Kidney tubule cell (primary cell): ENCODE measurements around the gene MYO1D.

Experiments
- DNase-seq: peaks from one replicate; pipeline ENCODE4 v3.0.0-alpha.2; 2018; ENCODE audit warnings: low spot score

MYO1D gene

DNA sequence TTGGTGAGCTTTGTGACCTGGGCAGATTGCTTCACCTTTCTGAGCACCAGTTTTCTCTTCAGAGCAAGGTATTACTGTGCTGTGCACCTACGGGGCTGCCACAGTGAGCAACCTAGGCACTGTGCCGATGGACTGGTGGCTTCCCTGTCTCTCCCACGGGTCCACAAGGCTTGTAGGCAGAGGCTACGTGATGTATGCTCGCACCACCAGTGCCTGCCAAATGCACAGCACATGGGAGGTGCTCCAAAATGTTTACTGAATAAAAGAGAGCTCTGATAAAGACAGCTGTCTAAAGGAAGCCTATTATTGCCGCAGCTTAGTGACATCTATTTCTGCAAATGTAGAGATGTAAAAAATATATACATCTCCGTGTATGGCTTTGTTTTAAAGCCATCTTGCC is 251.0 kb downstream of the MYO1D start:
- DNase-seq, result no peak

DNA sequence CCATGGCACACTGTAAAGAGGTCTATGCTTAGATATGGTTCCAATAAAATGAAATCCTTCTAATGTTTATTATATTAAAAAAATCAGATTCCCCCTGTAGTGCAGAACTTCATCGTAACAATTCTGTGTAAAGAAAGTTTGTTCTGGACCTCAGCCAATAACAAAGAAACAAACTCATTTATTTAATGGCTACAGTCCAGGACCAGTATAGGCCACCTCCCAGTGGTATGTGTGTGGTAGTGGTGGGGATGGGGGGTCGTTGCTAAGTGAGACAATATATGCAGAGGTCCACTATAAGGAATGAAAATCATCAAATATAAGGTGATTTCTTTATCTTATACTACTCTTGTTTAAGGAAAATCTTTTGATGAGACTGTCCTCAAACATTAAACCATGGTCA is 253.7 kb downstream of the MYO1D start:
- no peak for DNase-seq

DNA sequence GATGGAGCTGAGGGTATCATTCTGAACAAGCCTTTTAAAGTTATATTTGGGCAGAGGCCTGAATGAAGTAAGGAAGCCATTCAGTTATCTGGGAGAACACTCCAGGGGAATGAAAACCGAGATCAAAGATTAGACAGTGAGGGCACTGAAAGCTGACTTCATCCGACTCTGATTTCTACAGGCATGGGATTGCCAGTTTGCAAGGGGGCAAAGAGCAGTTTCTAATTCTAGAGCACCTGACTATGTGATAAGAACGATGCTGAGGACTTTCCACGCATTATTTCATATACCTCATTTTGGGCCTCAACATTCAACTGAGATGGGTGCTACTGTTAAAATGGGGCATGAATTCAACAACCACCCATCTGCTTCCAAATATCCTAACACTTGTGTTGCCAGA is 254.4 kb downstream of the MYO1D start:
- DNase-seq, result no peak

DNA sequence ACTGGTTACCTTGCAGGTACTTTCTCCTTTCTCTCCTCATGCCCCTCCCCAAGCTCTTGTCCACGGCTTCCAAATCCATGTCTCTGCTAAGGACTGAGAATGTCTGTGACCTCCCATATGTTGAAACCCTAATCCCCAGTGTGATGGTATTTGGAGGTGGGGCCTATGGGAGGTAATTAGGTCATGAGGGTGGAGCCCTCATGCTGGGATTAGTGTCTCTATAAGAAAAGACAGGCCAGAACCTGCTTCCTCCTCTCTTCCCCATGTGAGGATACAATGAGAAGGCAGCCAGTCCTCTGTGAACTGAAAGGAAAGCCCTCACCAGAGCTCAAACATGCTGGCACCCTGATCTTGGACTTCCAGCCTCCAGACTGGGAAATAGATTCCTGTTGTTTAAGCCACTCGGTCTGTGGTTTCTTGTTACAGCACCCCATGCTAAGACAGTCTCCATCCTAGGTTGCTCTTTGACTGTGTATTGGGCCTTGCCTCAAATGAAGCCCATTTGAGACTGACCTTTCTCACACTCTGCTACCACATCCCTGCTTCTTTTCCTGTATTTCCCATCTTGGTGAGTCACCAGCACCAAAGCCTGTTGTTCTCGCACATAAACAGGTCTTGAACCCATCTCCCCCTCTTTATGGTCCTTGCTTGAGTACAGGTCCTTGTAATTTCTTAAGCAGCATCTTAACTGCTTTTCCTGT is 255.2 kb downstream of the MYO1D start:
- DNase-seq, result no peak

DNA sequence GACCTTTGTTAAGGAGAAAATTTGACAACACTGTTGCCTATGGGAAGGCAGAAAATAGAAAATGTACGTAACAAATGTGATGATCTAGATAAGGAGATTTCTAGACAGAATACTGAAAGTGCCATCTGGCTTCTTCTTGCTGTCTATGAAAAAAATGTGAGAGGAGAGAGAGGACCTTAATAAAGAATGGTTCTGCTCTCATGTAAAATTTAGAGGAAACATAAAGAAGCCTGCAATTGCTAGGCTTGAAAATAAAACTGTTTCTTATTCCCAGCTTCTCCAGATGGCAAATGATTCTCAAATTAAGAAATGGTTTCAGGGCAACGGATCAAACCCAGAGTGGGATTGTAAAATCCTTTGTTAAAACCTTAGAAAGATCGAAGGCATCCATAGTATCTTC is 261.6 kb downstream of the MYO1D start:
- no peak for DNase-seq

DNA sequence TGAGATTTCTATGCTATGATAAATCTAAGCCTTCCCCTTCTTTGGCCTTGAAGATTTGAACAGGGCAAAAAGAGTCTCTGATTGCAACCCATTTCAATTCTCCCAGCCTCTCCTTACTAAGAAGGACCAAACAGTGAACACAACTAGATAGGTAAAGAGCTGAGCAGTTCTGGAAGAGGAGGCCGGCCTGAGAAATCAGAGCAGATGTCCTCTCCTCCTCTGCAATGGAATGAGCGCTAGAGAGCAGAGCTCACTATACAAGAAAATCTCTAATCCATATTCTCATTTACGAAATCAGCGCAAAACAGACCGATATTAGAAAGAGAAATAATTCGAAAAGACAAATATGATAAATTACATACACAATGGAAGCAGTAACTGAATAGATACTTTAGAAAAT is 266.0 kb downstream of the MYO1D start:
- no peak for DNase-seq

DNA sequence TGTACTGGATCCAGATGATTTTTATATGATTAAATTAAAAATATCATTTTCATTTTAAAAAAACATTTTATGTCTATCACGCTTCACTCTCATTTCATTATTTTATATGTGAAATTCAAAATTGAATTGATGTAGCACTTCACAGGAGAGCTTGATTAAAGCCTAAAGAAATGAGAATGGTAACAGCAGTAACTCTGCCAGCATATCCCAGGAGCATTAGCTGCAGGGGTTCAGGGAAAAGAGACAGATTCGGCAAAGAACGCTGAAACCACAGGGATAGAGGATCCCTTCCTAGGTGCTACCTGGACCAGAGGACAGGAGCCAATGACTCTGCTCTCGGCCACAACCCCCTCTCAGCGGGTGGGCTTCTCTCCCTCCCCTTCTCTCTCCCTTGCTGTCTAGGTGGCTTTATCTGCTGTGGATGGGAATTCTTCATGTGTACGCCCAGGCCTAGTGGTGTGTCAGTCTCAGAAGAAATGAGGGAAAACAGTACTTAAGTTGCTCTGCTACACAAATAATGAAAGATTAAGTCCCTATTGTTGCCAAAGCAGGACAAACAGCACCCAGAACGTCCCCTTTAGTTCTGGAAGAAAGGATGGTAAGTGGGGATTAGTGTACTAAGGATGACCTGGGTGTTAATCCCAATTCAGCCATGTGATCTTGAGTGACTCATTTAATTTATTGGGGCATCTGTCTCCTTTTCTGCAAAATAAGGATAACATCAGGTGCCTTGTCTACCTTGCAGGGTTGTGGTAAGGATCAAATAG is 266.9 kb downstream of the MYO1D start:
- DNase-seq, result no peak

DNA sequence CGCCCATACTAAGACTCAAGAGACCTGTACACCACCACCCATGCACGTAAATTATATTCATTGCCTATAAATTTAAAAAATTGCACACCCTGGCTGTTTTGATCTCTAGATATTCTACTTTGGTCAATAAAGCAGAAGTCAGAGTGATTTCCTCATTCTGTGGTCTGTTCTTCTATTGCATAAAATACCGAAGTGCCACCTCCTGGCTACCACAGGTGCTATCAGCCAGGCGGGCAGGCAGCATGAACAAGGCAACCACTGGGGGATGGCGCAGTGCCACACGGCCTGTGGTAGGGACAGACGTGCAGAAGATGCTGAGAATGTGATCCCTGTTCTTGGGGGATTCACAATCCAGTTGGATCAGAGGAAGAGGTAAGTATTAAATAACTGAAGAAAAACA is 267.8 kb downstream of the MYO1D start:
- DNase-seq, result peak; percentile 76

DNA sequence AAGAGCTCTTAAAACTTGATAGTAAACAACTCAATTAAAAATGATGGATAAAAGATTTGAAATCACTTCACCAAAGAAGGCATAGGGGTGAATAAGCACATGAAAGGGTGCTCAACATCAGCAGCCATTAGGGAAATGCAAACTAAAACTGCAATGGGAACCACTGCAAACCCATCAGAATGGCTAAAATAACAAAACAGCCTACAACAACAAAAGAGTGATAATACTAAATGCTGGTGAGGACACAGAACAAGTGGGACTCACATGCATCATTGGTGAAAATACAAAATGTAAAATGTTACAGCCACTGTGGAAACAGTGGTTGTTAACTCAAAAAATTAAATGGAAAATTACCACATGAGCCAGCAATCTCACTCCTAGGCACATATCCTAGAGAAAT is 268.7 kb downstream of the MYO1D start:
- DNase-seq, result no peak

DNA sequence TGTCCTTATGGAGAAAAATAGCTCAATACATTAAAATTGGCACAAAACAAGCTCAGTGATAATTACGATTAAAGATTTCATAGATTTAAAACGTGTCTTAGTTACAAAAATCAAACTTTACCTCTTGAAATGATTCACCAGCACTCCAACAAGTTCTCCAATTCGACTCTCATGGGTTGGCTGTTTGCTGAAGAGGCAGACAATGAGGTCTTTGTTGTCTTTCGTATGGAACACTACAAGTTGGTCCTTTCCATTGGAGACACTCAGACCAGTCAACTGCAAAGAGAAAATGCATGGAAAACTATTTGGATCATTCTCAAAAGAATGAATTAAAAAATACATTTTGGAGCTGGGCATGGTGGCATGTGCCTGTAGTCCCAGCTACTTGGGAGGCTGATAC is 272.0 kb downstream of the MYO1D start:
- no peak for DNase-seq

DNA sequence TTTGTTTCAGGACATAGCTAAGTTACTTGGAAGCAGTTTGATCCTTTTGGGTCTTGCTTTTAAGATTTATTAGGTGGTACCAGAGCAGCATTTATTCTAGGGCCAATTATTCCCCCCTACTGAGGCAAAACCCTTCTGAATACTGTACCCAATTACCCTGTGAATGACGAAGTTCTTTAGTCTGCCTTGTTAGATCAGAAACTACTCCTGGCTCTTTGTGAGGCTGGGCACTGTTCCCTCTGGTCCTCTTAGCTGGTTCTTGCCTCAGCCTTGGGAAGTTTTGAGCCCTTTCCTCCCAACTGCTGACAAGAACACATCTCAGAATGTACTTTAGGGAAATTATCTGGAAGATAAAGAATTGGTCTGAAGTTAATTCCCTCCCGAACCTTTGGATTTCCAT is 274.5 kb downstream of the MYO1D start:
- DNase-seq, result no peak

DNA sequence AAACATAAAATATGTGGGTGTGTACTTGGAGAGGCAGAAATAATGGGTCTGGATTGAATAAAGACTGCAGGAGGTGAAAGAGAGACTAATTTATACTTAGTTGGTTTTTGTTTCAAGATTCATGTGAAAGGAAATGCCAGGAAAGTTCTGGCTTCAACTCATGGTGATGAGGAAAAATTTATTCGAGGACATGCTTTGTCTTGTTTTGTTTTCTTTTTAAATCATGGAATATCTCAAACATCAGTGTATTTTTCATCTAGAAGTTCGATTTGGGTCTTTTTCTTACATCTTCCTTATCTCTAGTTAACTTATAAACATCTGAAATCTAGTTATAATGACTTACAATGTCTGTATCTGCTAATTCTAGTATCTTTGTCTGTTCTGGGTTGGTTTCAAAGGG is 275.1 kb downstream of the MYO1D start:
- DNase-seq, result no peak

DNA sequence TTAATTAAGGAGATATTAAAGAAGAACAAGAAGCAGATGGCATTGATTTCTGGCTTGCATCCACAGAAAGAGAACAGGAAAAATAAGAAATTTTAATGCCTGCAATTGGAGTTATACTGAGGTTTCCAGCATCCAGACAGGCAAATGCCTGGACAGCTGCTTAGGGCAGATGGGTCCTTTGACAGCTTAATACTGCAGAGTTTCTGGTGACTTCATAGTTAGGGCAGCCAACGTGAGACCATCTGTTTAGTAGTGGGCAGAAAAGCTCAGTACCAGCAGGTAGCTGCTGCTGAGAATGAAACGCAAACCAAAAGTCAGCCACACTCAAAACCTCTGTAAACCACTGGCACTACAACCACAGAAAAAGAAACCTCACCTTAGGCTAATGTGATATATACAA is 280.3 kb downstream of the MYO1D start:
- DNase-seq, result no peak

DNA sequence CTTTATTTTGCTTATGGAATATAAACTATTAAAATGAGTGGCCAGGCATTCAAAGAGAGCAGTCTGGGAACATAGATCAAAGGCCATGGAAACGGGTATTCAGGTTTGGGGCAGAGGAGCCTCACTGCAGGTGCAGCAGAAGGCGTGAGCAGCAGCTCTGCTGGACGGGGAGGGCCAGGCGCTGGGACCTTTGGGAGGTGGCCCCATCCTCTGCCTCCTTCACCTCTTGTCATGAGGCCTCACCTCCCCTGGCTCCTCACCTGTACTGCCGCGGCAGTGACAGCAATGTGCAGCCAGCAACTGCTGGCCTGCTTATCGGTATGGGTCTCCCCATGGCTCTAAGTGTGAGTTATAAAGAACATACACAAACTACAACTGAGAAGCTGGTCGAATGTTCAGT is 280.7 kb downstream of the MYO1D start:
- DNase-seq, result no peak

DNA sequence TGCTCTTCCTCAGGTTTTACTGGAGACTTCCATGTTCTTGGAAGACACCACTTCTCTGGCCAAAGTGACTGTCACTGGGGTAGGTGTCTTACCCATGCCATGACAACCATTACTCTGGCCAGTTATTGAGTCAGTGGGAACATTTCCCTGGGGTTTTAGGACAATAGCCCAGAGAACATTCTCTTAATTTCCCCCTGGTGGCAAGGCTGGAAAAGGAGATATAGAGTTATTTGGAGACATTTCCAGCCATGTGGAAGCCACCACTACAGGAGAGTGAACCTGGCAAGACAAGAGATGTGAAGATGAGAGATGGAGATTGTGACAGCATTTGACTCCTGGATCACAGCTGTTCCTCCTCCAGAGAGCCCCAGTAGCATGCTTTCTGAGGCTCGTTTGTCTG is 283.9 kb downstream of the MYO1D start:
- no peak for DNase-seq

DNA sequence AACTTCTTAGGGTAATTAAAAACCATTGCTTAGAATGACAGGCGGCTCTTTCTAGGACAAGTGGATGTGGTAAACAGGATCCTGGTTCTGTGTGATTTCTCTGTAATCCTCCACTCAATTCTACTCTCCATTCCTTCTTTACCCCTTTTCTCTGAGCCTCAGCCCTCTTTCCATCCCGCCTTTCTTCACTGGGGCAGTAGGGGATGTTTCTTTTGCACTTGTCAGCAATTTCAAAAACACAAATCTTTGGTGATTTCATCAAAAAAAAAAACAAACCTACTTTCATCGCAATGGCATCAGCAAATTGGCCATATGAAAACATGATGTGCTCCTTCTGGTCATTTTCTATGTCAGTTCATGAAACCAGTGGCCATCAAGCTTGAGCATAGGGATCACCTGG is 285.5 kb downstream of the MYO1D start:
- DNase-seq, result no peak

DNA sequence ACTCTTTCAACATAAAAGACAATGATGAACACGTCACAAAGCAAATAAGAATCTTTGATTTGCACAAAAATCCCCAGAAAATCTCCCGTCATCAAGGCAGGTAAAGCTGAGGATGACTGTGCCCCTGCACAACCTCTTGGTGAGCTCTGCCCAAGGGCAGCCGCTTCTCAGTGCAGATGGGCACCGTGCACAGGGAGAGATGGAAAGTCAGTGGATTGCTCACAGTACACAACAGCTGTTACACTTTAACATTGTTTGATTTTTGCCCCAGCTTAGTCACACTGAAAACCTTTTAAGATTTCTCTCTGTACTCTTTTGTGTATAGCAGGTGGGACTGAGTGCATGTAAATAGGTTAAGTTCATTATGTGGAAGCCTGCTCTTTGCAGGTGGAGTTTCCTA is 285.9 kb downstream of the MYO1D start:
- no peak for DNase-seq

DNA sequence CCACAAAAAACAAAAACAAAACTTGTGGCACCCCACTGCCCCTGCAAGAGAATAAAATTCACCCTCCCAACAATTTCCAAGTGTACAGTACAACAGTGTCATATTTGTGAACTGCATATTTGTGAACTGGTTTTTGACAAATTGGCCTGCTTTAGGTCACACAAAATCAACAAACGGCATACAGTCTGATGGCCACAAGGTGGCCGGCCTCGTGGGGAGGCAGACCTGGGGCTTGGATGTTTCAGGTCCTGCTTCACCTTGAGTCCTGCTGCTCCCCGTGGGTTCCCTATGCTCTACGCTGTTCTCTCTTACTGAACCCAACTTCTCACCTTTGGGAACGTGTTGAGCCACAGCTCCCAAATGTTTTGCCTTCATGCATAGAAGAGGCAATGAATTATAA is 287.9 kb downstream of the MYO1D start:
- DNase-seq, result no peak

DNA sequence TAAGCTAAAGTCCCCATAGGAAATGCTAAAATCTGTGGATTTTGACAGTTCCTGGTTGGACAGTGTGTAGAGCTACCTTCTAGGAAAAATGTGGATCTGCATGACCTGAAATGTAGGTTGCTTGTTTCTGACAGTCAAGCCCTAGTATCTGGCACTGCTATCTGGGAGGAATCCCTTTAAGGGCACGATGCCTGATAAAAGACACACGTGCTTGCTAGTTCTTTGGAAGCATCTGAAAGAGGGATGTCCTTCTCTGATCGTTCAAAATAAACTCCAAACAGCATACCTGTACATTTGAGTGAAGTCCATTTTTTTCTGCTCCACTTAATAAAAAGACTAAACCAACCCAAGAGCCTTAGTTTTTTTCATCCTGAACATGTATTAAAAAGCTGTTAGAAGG is 288.8 kb downstream of the MYO1D start:
- no peak for DNase-seq

DNA sequence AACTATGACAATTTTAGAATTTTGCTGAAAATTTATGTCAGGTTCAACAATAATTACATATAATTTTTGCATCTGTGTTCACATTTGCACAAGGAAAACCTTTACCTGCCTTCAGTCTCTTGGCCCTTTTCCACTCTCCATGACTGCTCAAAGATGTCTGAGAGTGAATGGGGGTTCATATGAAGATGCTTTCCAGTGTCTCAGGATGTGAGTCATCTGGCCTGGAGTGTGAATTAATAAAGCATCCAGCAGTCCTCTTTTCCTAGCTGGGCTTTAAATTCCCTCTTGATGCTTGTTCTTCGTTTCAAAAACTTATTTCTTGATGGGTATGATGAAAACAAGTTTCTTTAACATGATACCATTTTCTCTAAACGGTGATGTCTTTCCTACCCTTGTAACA is 290.3 kb downstream of the MYO1D start:
- DNase-seq, result peak; percentile 38

DNA sequence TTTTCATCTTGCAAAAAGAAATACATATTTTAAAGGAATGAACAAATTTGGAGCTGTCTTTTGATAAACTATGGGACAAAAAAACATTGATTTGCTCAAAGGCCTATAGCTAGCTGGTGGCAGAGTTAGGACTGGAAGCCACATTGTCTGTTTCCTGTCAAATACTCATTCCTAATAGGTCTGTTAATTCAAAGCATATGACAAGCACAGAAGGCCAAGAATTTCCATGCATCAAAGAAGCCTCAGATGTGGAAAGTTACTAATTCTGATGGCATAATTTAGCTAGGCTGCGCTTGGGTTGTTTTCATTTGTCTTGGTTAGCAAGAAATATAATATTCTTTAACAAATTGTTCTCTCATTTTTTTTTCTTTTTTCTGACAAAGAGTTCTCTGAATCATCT is 292.1 kb downstream of the MYO1D start:
- DNase-seq, result no peak

DNA sequence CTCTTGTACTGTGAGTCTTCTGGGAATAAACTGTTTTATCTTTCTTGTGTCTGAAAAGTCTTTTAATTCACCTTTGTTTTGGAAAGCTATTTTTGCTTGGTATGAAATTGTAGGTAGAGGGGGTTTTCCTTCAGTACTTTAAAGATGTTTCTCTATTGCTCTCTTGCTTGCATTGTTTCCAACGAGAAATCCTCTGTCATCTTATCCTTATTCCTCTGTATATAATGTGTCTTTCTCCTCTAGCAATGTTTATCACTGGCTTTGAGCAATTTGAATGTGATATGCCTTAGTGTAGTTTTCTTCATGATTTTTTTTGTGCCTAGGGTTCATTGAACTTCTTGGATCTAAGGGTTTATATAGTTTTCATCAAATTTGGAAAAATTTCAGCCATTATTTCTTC is 293.9 kb downstream of the MYO1D start:
- no peak for DNase-seq

DNA sequence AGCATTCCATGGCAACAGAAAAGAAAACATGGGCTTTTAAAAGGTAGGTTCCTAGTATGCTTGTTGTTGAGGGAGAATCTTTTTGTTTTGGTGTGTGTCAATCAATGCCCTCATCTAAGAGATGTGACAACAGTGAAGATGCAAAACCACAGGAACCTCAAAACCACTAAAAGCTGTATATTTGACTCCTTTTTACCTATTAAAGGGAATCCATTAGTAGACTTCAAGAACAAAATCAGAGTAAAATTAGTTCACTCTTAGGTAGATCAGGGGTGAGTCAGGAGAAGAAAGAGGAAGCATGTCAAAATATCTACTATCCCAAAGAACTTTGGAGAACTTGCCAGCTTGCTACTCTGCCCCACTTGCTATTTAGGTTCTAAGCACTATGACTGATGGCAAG is 301.1 kb downstream of the MYO1D start:
- DNase-seq, result no peak

DNA sequence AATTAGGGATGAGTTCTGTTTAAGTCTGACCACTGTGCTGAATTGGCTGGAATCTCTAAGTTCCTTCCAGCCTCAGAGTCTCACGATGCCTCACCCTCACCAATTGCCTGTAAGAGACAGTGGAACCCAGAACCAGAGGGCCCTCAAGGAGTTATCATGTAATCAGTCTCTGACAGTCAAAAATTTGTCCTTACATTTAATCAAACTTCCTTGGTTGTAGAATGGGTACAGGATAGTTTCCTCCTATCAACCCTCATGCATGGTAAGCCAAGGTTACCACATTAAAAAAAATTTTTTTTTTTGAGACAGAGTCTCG is 306.9 kb downstream of the MYO1D start:
- DNase-seq, result no peak
